Measurements from ENCODE around the gene PACSIN2. TPM values are rescaled to one million over a fixed set of nuclear protein-coding genes. Genes with fewer than 3 reads are reported as not detected.

Gene PACSIN2
- 47.5 and 63.0 TPM in 2 replicates for total RNA-seq

GRCh38 chr22:43014869-43015676 is at the start of gene PACSIN2:
Gene PACSIN2, minus strand, starts transcription at chr22:43015149. Its CDS starts 103,069 bp downstream, at chr22:42912080.
- no peak for TF ChIP-seq CTCF (conservative IDR thresholded peaks at IDR 0.05; ENCODE audit: low read depth, low read length)
- peak within 1 kb of the TSS; percentile 89 for H3K4me3 ChIP-seq (ENCODE audit: low read depth, low read length)

GRCh38 chr22:43060183-43060582 is 45.2 kb upstream of the PACSIN2 start:
- peak; percentile 70 for TF ChIP-seq CTCF (conservative IDR thresholded peaks at IDR 0.05; ENCODE audit: low read depth, low read length)
- H3K4me3 ChIP-seq (ENCODE audit: low read depth, low read length) = no peak overlapping the region
- no peak for DNase-seq (ENCODE audit: low read depth)

More at GRCh38 chr22:43014869-43015676, at the start of gene PACSIN2:
- DNase-seq (ENCODE audit: low read depth) = no peak

GRCh38 chr22:43057641-43058040 is 42.7 kb upstream of the PACSIN2 start:
- DNase-seq (ENCODE audit: low read depth) = no peak
- H3K4me3 ChIP-seq (ENCODE audit: low read depth, low read length) = no peak overlapping the region
- TF ChIP-seq CTCF (conservative IDR thresholded peaks at IDR 0.05; ENCODE audit: low read depth, low read length) = no peak

- peak; percentile 35 for TF ChIP-seq CTCF (conservative IDR thresholded peaks at IDR 0.05; ENCODE audit: low read depth, low read length)
- no peak for DNase-seq (ENCODE audit: low read depth)
Observed at GRCh38 chr22:43053176-43053575, 38.2 kb upstream of the PACSIN2 start.

GRCh38 chr22:43050995-43051394 is 36.0 kb upstream of the PACSIN2 start:
- no peak overlapping the region for H3K4me3 ChIP-seq (ENCODE audit: low read depth, low read length)
- no peak for TF ChIP-seq CTCF (conservative IDR thresholded peaks at IDR 0.05; ENCODE audit: low read depth, low read length)
- DNase-seq (ENCODE audit: low read depth) = no peak

More at GRCh38 chr22:43053176-43053575, 38.2 kb upstream of the PACSIN2 start:
- H3K4me3 ChIP-seq (ENCODE audit: low read depth, low read length) = no peak overlapping the region

- no peak overlapping the region for H3K4me3 ChIP-seq (ENCODE audit: low read depth, low read length)
- no peak for TF ChIP-seq CTCF (conservative IDR thresholded peaks at IDR 0.05; ENCODE audit: low read depth, low read length)
- DNase-seq (ENCODE audit: low read depth) = no peak
Observed at GRCh38 chr22:43047605-43048004, 32.7 kb upstream of the PACSIN2 start.

GRCh38 chr22:43044290-43044712 is 29.4 kb upstream of the PACSIN2 start:
- no peak for TF ChIP-seq CTCF (conservative IDR thresholded peaks at IDR 0.05; ENCODE audit: low read depth, low read length)
- DNase-seq (ENCODE audit: low read depth) = no peak
- H3K4me3 ChIP-seq (ENCODE audit: low read depth, low read length) = no peak overlapping the region
